Measurements from ENCODE around the gene SPI1.
"Not testable (repeated sequence)": the region's sequence is repeated elsewhere in the genome, so short reads cannot be mapped to it uniquely, and the experiment has no call there.

Gene SPI1

DNA sequence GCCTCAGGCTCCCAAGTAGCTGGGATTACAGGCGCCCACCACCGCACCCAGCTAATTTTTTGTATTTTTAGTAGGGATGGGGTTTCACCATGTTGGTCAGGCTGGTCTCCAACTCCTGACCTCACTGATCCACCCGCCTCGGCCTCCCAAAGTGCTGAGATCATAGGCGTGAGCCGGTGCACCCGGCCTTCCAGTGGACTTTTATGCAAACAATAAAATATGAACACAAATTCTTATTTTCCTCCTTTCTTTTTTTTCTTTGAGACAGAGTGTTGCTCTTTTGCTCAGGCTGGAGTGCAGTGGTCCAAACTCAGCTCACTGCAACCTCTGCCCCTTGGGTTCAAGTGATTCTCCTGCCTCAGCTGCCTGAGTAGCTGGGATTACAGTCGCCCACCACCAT lies 61.8 kb downstream of the SPI1 start:
- H2BK120ac ChIP-seq (ENCODE audit: low read depth, low read length); H2AK5ac ChIP-seq (ENCODE audit: low read length, severe bottlenecking); H3K4ac ChIP-seq (ENCODE audit: low read depth in 1 of 2, low read length in 2 of 2); H3K4me1 ChIP-seq (ENCODE audit: control insufficient read depth, insufficient read depth, low read depth, low read length); H3K9ac ChIP-seq (ENCODE audit: low read length); H3K4me2 ChIP-seq (ENCODE audit: low read length, poor library complexity, severe bottlenecking); H3K14ac ChIP-seq (ENCODE audit: low read length in 2 of 2); H3K79me1 ChIP-seq (replicated peaks; ENCODE audit: low read length, poor library complexity, severe bottlenecking); H2BK15ac ChIP-seq (ENCODE audit: low read depth, poor library complexity, severe bottlenecking); H2AFZ ChIP-seq (ENCODE audit: low read depth, low read length); H3K27me3 ChIP-seq (ENCODE audit: control insufficient read depth in 1 of 2, insufficient read depth in 1 of 2, low read length in 2 of 2); H3K23ac ChIP-seq (ENCODE audit: low read length in 2 of 2); H2BK5ac ChIP-seq (ENCODE audit: low read depth, low read length, poor library complexity, severe bottlenecking); H4K8ac ChIP-seq (ENCODE audit: low read length); H3K18ac ChIP-seq (ENCODE audit: low read depth in 1 of 2, low read length in 2 of 2); H4K91ac ChIP-seq (ENCODE audit: low read length); H3K9me3 ChIP-seq (ENCODE audit: control insufficient read depth, low read length); DNase-seq; H3K27ac ChIP-seq (ENCODE audit: low read length, poor library complexity, severe bottlenecking); H2BK12ac ChIP-seq (ENCODE audit: low read length in 2 of 2); H3K4me3 ChIP-seq (ENCODE audit: insufficient read depth in 1 of 2, low read depth in 1 of 2, low read length in 2 of 2): not testable (repeated sequence)
- 100% methylated on average over 8 of the region's 8 CpGs for WGBS
- peaks cover 29 to 39% of the 10 kb centered on the region in 2 experiments for H3K36me3 ChIP-seq (ENCODE audit: control insufficient read depth in 1 of 2, insufficient read depth in 2 of 2, low read depth in 1 of 2, low read length in 2 of 2)

DNA sequence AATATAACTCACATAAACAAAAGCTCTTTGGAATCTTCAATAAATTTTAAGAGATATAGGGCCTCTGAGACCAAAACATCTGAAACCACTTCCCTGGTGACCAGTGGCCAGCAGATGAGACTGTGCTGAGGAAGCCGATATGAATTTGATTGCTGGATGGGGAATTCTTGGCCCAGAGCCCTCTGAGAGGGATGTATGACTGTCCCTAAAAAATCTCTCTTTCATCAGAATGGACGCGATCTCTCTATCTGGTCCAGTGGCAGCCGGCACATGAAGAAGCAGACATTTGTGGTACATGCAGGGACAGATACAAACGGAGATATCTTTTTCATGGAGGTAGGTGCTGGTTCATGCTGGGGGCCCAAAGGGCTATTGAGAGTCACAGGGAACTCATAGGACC lies 63.4 kb downstream of the SPI1 start:
- H4K8ac ChIP-seq (ENCODE audit: low read length): no peak overlapping the region
- H2BK12ac ChIP-seq (ENCODE audit: low read length in 2 of 2): no peak overlapping the region
- DNase-seq: no peak
- H2AFZ ChIP-seq (ENCODE audit: low read depth, low read length): no peak overlapping the region
- H3K9ac ChIP-seq (ENCODE audit: low read length): peak overlapping the region; percentile 38
- no peak overlapping the region for H3K23ac ChIP-seq (ENCODE audit: low read length in 2 of 2)
- no peak overlapping the region for H3K4ac ChIP-seq (ENCODE audit: low read depth in 1 of 2, low read length in 2 of 2)
- H3K4me3 ChIP-seq (ENCODE audit: insufficient read depth in 1 of 2, low read depth in 1 of 2, low read length in 2 of 2): no peak overlapping the region
- H3K36me3 ChIP-seq (ENCODE audit: control insufficient read depth in 1 of 2, insufficient read depth in 2 of 2, low read depth in 1 of 2, low read length in 2 of 2): peaks cover 32 to 47% of the 10 kb centered on the region in 2 experiments
- H3K14ac ChIP-seq (ENCODE audit: low read length in 2 of 2): no peak overlapping the region
- no peak overlapping the region for H2BK15ac ChIP-seq (ENCODE audit: low read depth, poor library complexity, severe bottlenecking)
- no peak overlapping the region for H4K91ac ChIP-seq (ENCODE audit: low read length)
- peaks cover 2% of the 10 kb centered on the region for H3K79me1 ChIP-seq (replicated peaks; ENCODE audit: low read length, poor library complexity, severe bottlenecking)
- no peak overlapping the region for H3K27ac ChIP-seq (ENCODE audit: low read length, poor library complexity, severe bottlenecking)
- no peaks in the 10 kb centered on the region for H3K4me1 ChIP-seq (ENCODE audit: control insufficient read depth, insufficient read depth, low read depth, low read length)
- no peak overlapping the region for H2AK5ac ChIP-seq (ENCODE audit: low read length, severe bottlenecking)
- no peaks in the 10 kb centered on the region for H3K9me3 ChIP-seq (ENCODE audit: control insufficient read depth, low read length)
- no peak overlapping the region for H3K4me2 ChIP-seq (ENCODE audit: low read length, poor library complexity, severe bottlenecking)
- no peaks in the 10 kb centered on the region for H3K27me3 ChIP-seq (ENCODE audit: control insufficient read depth in 1 of 2, insufficient read depth in 1 of 2, low read length in 2 of 2)
- no peak overlapping the region for H2BK5ac ChIP-seq (ENCODE audit: low read depth, low read length, poor library complexity, severe bottlenecking)
- H2BK120ac ChIP-seq (ENCODE audit: low read depth, low read length): no peak overlapping the region
- 96% methylated on average over 5 of the region's 5 CpGs for WGBS
- H3K18ac ChIP-seq (ENCODE audit: low read depth in 1 of 2, low read length in 2 of 2): no peak overlapping the region

DNA sequence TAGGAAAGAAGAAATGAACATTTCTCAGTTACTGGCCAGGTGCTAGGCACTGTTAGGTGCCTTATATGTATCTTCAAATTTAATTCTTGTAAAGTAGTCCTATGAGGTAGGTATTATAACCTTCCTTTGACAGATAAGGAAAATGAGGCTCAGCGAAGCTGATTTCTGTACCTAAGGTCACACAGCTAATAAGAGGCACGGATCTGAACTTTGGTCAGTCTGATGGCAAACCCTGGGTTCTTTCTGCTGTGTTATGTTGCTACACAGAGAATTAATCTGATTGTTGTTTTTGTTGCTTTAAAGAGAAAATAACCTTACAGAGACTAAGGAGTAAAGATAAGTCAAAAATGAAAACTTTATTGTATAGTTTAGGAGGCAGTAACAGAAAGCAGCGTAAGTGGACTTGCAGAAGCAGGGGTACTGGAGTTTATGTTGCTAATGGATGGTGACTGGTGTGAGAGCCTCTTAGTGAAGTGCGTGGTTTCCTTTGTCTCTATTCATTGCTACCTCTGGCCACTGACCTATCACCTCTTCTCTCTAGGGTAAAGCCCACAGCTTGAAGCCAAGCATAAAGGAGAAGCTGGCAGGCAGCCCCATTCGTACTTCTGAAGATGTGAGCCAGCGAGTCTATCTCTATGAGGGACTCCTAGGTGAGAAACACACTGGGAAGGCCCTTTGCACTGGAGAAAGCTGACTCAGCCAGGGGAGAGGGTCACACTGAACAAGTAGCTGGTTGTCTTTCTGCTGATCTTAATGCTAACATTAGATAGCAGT lies 70.1 kb downstream of the SPI1 start:
- Histone ChIP-seq H3K14ac (ENCODE audit: low read length in 2 of 2) (no peak overlapping the region), H4K8ac (ENCODE audit: low read length) (no peak overlapping the region), H3K27me3 (ENCODE audit: control insufficient read depth in 1 of 2, insufficient read depth in 1 of 2, low read length in 2 of 2) (no peaks in the 10 kb centered on the region), H2BK120ac (ENCODE audit: low read depth, low read length) (no peak overlapping the region), H3K9ac (ENCODE audit: low read length) (no peak overlapping the region), H3K79me1 (replicated peaks; ENCODE audit: low read length, poor library complexity, severe bottlenecking) (peaks cover 17% of the 10 kb centered on the region), H3K18ac (ENCODE audit: low read depth in 1 of 2, low read length in 2 of 2) (no peak overlapping the region), H3K23ac (ENCODE audit: low read length in 2 of 2) (no peak overlapping the region), H3K4ac (ENCODE audit: low read depth in 1 of 2, low read length in 2 of 2) (no peak overlapping the region), H3K27ac (ENCODE audit: low read length, poor library complexity, severe bottlenecking) (no peak overlapping the region), H4K91ac (ENCODE audit: low read length) (no peak overlapping the region), H2BK15ac (ENCODE audit: low read depth, poor library complexity, severe bottlenecking) (no peak overlapping the region), H2AFZ (ENCODE audit: low read depth, low read length) (no peak overlapping the region), H2AK5ac (ENCODE audit: low read length, severe bottlenecking) (no peak overlapping the region), H3K4me3 (ENCODE audit: insufficient read depth in 1 of 2, low read depth in 1 of 2, low read length in 2 of 2) (no peak overlapping the region), H3K4me1 (ENCODE audit: control insufficient read depth, insufficient read depth, low read depth, low read length) (peaks cover 6% of the 10 kb centered on the region), H3K9me3 (ENCODE audit: control insufficient read depth, low read length) (peaks cover 2% of the 10 kb centered on the region), H2BK12ac (ENCODE audit: low read length in 2 of 2) (no peak overlapping the region), H2BK5ac (ENCODE audit: low read depth, low read length, poor library complexity, severe bottlenecking) (no peak overlapping the region), H3K36me3 (ENCODE audit: control insufficient read depth in 1 of 2, insufficient read depth in 2 of 2, low read depth in 1 of 2, low read length in 2 of 2) (peaks cover 56 to 87% of the 10 kb centered on the region in 2 experiments), H3K4me2 (ENCODE audit: low read length, poor library complexity, severe bottlenecking) (no peak overlapping the region)
- WGBS: 93% methylated on average over 6 of the region's 6 CpGs
- DNase-seq: no peak

DNA sequence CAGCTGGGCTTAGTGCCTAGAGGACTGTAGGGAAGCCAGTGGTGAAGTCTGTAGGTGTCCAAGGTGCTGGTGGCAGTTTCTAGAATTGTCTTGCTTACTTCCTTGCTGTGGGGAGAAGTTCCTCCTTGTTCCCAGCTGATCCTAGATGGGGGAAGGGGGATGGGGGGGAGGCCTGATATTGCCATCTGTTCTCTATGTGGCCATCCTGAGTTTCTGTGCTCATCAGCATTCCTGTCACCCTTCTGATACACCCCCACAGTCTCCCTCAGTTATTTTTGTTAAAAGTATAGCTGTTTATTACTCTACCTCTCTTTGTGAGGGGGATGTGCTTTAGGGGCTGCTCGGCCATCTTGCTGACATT lies 71.9 kb downstream of the SPI1 start:
- no peak overlapping the region for H3K18ac ChIP-seq (ENCODE audit: low read depth in 1 of 2, low read length in 2 of 2)
- H3K27ac ChIP-seq (ENCODE audit: low read length, poor library complexity, severe bottlenecking): no peak overlapping the region
- H3K9me3 ChIP-seq (ENCODE audit: control insufficient read depth, low read length): peaks cover 17% of the 10 kb centered on the region
- WGBS: 50% methylated on average over 1 of the region's 1 CpG
- H2BK120ac ChIP-seq (ENCODE audit: low read depth, low read length): no peak overlapping the region
- no peak overlapping the region for H3K23ac ChIP-seq (ENCODE audit: low read length in 2 of 2)
- H2AK5ac ChIP-seq (ENCODE audit: low read length, severe bottlenecking): no peak overlapping the region
- H3K14ac ChIP-seq (ENCODE audit: low read length in 2 of 2): no peak overlapping the region
- H3K79me1 ChIP-seq (replicated peaks; ENCODE audit: low read length, poor library complexity, severe bottlenecking): peaks cover 15% of the 10 kb centered on the region
- H3K9ac ChIP-seq (ENCODE audit: low read length): no peak overlapping the region
- no peak overlapping the region for H2BK5ac ChIP-seq (ENCODE audit: low read depth, low read length, poor library complexity, severe bottlenecking)
- H3K4me3 ChIP-seq (ENCODE audit: insufficient read depth in 1 of 2, low read depth in 1 of 2, low read length in 2 of 2): no peak overlapping the region
- no peak overlapping the region for H3K4ac ChIP-seq (ENCODE audit: low read depth in 1 of 2, low read length in 2 of 2)
- H4K8ac ChIP-seq (ENCODE audit: low read length): no peak overlapping the region
- H2BK15ac ChIP-seq (ENCODE audit: low read depth, poor library complexity, severe bottlenecking): no peak overlapping the region
- DNase-seq: no peak
- H3K27me3 ChIP-seq (ENCODE audit: control insufficient read depth in 1 of 2, insufficient read depth in 1 of 2, low read length in 2 of 2): no peaks in the 10 kb centered on the region
- H4K91ac ChIP-seq (ENCODE audit: low read length): no peak overlapping the region
- no peak overlapping the region for H3K4me2 ChIP-seq (ENCODE audit: low read length, poor library complexity, severe bottlenecking)
- no peak overlapping the region for H2BK12ac ChIP-seq (ENCODE audit: low read length in 2 of 2)
- no peak overlapping the region for H2AFZ ChIP-seq (ENCODE audit: low read depth, low read length)
- H3K4me1 ChIP-seq (ENCODE audit: control insufficient read depth, insufficient read depth, low read depth, low read length): peaks cover 6% of the 10 kb centered on the region
- H3K36me3 ChIP-seq (ENCODE audit: control insufficient read depth in 1 of 2, insufficient read depth in 2 of 2, low read depth in 1 of 2, low read length in 2 of 2): peaks cover 46 to 95% of the 10 kb centered on the region in 2 experiments
